BLaER1 (cell line): Measurements from ENCODE around the gene KIF25.

Experiments
- H3K27ac ChIP-seq: shearing (Covaris generic); formaldehyde crosslinking; 2 replicates; pipeline ENCODE4 v1.8.1; 2022
- H3K27me3 ChIP-seq: shearing (Covaris generic); formaldehyde crosslinking; 2 replicates; pipeline ENCODE4 v1.8.1; 2022
- H3K36me3 ChIP-seq: shearing (Covaris generic); formaldehyde crosslinking; 2 replicates; pipeline ENCODE4 v1.8.1; 2022
- H3K4me1 ChIP-seq: shearing (Covaris generic); formaldehyde crosslinking; 2 replicates; pipeline ENCODE4 v1.8.1; 2022
- H3K4me2 ChIP-seq: shearing (Covaris generic); formaldehyde crosslinking; 2 replicates; pipeline ENCODE4 v1.8.1; 2022
- H3K4me3 ChIP-seq: shearing (Covaris generic); formaldehyde crosslinking; 2 replicates; pipeline ENCODE4 v1.8.1; 2022
- H3K9ac ChIP-seq: shearing (Covaris generic); formaldehyde crosslinking; 2 replicates; pipeline ENCODE4 v1.8.1; 2022
- H3K9me3 ChIP-seq: shearing (Covaris generic); formaldehyde crosslinking; 2 replicates; pipeline ENCODE4 v1.8.1; 2022
- H4K20me1 ChIP-seq: shearing (Covaris generic); formaldehyde crosslinking; 2 replicates; pipeline ENCODE4 v1.8.1; 2022
- Cebpa-rat ChIP-seq: shearing (Covaris generic); IDR thresholded peaks from 2 replicates; pipeline ENCODE4 v1.8.1; 2022

Gene KIF25

DNA sequence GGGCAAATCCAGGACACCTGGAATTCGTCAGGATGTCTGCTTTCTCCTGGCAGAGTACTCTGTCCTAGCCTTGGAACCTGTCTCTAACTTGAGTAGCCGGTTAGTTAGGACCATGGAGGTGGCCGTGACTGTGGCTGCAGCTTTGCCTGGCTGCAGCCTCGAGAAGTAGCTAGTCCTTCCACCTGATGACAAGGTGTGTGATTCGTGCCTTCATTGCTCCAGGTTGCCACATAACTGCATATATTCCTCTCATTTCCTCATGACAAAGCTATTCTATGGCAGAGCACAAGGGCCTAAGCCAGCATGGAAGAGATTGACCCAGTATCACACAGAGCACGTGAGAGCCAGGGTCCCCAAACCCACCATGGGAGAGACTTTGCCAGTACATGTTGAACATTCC lies 39.8 kb upstream of the KIF25 start:
- no peak for TF ChIP-seq Cebpa-rat
- H3K4me1 ChIP-seq = peaks cover 88% of the 10 kb centered on the region
- no peaks in the 10 kb centered on the region for H3K9me3 ChIP-seq
- no peaks in the 10 kb centered on the region for H3K27me3 ChIP-seq
- peak overlapping the region; percentile 59 for H3K4me2 ChIP-seq
- H3K36me3 ChIP-seq = peaks cover 18% of the 10 kb centered on the region; the same call in 1 of the 2 replicates
- peak overlapping the region; percentile 4; the same call in 1 of the 2 replicates for H3K27ac ChIP-seq
- H4K20me1 ChIP-seq = no peaks in the 10 kb centered on the region
- H3K4me3 ChIP-seq = no peak overlapping the region
- H3K9ac ChIP-seq = no peak overlapping the region

GRCh38 chr6:167960579-167960978 lies 36.9 kb upstream of the KIF25 start:
- Histone ChIP-seq H3K9ac (no peak overlapping the region), H3K4me1 (peaks cover 96% of the 10 kb centered on the region), H3K27me3 (no peaks in the 10 kb centered on the region), H4K20me1 (no peaks in the 10 kb centered on the region), H3K27ac (no peak overlapping the region), H3K9me3 (no peaks in the 10 kb centered on the region), H3K4me3 (no peak overlapping the region), H3K36me3 (peaks cover 21% of the 10 kb centered on the region; the same call in 1 of the 2 replicates), H3K4me2 (peak overlapping the region; percentile 59)
- no peak for TF ChIP-seq Cebpa-rat

GRCh38 chr6:167962711-167963110 lies 34.8 kb upstream of the KIF25 start:
- Histone ChIP-seq H3K9me3 (peaks cover 3% of the 10 kb centered on the region; the same call in 1 of the 2 replicates), H3K4me3 (no peak overlapping the region), H3K27ac (peak overlapping the region; percentile 62), H3K4me2 (peak overlapping the region; percentile 76), H3K36me3 (peaks cover 29% of the 10 kb centered on the region), H3K27me3 (no peaks in the 10 kb centered on the region), H3K9ac (no peak overlapping the region), H3K4me1 (peaks cover 89% of the 10 kb centered on the region), H4K20me1 (no peaks in the 10 kb centered on the region)
- TF ChIP-seq Cebpa-rat = no peak

GRCh38 chr6:167963589-167964057 lies 33.8 kb upstream of the KIF25 start:
- H3K27me3 ChIP-seq = no peaks in the 10 kb centered on the region
- H3K9me3 ChIP-seq = peaks cover 4% of the 10 kb centered on the region; the same call in 1 of the 2 replicates
- H3K4me1 ChIP-seq = peaks cover 80% of the 10 kb centered on the region
- H3K4me3 ChIP-seq = no peak overlapping the region
- H4K20me1 ChIP-seq = no peaks in the 10 kb centered on the region
- H3K9ac ChIP-seq = peak overlapping the region; percentile 37; the same call in 1 of the 2 replicates
- H3K4me2 ChIP-seq = peak overlapping the region; percentile 76
- peak overlapping the region; percentile 62 for H3K27ac ChIP-seq
- peaks cover 37% of the 10 kb centered on the region for H3K36me3 ChIP-seq
- no peak for TF ChIP-seq Cebpa-rat

DNA sequence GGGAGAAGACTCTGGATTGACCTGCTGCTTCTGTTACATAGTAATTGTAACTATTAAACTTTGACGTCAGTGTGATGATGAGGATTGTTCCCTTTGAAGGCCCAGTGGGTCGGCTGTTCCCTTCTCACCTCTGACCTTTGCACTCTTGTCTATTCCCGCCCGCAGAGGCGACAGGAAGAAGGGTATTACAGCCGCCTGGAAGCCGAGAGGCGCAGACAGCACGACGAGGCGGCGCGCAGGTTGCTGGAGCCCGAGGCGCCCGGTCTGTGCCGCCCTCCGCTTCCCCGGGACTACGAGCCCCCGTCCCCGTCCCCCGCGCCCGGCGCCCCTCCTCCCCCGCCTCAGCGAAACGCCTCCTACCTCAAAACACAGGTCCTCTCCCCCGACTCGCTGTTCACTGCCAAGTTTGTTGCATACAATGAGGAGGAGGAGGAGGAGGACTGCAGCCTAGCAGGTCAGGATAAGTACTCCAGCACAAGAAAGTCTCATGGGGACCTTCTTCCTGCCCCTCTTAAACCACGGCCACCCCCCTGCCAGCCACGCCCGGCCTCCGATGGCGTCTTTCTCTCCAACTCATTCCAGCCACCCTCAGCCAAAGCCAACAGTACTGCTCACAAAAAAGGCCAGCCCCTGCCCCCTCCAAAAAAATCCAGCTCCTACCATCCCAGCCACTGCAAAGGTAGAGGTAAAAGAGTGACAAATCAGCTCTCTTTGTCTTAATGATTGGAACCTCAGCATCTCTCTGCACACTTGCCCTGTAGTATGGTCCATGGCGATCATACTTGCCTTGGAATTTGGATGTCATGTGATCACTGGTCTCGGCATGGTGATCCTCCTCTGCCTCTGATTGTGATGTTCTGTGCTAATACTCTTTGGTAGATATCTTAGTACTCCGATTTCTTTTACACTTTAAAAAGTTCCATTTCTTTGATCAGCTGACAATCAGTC lies 31.6 kb upstream of the KIF25 start:
- Histone ChIP-seq H3K27me3 (no peaks in the 10 kb centered on the region), H3K9ac (no peak overlapping the region), H3K36me3 (peaks cover 54% of the 10 kb centered on the region), H3K9me3 (peaks cover 4% of the 10 kb centered on the region; the same call in 1 of the 2 replicates), H3K4me1 (peaks cover 58% of the 10 kb centered on the region), H3K4me2 (peak overlapping the region; percentile 76), H4K20me1 (no peaks in the 10 kb centered on the region), H3K4me3 (no peak overlapping the region), H3K27ac (peak overlapping the region; percentile 40; the same call in 1 of the 2 replicates)
- no peak for TF ChIP-seq Cebpa-rat

DNA sequence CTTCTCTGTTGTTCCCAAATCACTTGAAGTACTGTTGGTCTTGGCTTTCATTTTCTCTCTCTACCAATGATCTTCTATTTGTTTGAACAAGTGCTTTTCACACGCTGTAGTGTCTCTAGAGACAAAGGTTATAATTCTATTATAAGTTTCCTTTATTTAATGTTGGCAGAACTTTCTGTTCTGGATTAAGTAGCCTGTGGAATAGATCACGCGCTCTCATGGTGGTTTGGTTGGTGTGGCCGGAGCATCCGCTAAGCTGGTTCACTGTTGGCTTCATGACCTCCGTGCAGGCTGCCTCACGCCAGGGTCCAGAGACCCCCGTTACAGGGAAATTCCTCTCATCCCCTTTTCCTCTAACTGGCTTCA lies 30.9 kb upstream of the KIF25 start:
- Histone ChIP-seq H4K20me1 (no peaks in the 10 kb centered on the region), H3K4me2 (no peak overlapping the region), H3K4me3 (no peak overlapping the region), H3K27ac (no peak overlapping the region), H3K9me3 (peaks cover 4% of the 10 kb centered on the region; the same call in 1 of the 2 replicates), H3K36me3 (peaks cover 58% of the 10 kb centered on the region), H3K9ac (no peak overlapping the region), H3K27me3 (no peaks in the 10 kb centered on the region), H3K4me1 (peaks cover 51% of the 10 kb centered on the region)
- TF ChIP-seq Cebpa-rat = no peak

DNA sequence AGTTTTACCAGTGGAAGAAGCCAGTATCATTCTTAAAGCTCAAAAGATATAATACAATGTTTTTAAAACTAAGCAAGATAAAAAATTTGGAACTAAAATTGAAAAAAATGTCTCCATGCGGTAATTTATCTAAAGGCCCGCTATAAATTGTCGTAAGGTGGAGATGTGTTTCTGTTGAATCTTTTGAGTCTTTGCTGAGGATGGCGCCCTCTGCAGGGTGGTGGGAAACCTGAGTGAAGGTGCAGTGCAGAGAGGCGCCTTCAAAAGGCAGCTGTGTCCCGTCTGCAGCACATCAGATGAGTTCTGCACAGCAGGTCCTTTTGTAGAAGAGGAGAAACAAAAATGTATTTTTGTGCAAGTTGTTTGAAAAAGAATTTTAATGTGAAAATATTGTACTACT lies 29.4 kb upstream of the KIF25 start:
- Histone ChIP-seq H3K27ac (no peak overlapping the region), H3K4me3 (no peak overlapping the region), H3K36me3 (peaks cover 66% of the 10 kb centered on the region), H3K4me2 (no peak overlapping the region), H3K27me3 (no peaks in the 10 kb centered on the region), H3K9ac (no peak overlapping the region), H3K9me3 (peaks cover 4% of the 10 kb centered on the region; the same call in 1 of the 2 replicates), H4K20me1 (no peaks in the 10 kb centered on the region), H3K4me1 (peaks cover 38% of the 10 kb centered on the region)
- TF ChIP-seq Cebpa-rat = no peak

DNA sequence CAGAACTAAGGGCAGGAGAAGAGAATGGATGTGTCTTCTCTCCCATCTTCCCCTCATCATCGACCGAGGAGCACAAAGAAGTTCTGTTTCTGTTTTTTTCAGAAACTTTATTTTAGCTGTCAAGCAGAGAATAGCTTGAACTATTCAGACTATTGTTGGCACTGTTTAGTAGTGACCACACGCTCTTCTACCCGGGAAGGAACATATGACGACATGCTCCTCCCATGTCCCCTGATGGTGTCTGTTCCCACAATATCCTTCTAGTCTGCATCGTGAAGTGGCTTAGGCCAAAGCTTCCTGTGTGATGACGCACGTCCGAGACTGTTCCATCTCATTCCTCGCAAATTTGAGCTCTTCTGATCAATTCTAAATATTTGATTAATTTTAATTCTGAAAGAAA lies 27.2 kb upstream of the KIF25 start:
- Histone ChIP-seq H3K9ac (no peak overlapping the region), H3K27ac (no peak overlapping the region), H3K4me1 (peaks cover 23% of the 10 kb centered on the region), H3K9me3 (peaks cover 4% of the 10 kb centered on the region; the same call in 1 of the 2 replicates), H4K20me1 (no peaks in the 10 kb centered on the region), H3K4me3 (no peak overlapping the region), H3K4me2 (no peak overlapping the region), H3K36me3 (peaks cover 66% of the 10 kb centered on the region), H3K27me3 (no peaks in the 10 kb centered on the region)
- TF ChIP-seq Cebpa-rat = no peak

DNA sequence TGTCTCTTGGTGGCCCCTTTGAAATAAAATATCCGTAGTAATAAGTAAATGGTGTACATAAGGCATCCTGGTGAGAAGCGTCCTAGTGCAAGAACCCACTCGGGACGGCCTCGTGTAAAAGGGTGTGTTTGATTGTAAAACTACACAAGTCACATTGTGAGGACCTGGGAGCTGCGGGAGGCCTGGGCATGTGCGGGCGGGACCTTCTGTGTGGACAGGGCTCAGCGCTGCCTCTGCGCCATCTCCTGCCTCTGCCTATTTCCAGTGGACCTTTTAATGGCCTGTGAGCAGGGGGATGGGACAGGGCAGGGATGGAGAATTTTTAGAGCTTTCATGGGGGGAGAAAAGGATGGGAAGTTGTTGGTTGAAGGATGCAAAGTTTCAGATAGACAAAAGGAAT lies 25.3 kb upstream of the KIF25 start:
- H3K36me3 ChIP-seq = peaks cover 63% of the 10 kb centered on the region
- peaks cover 4% of the 10 kb centered on the region; the same call in 1 of the 2 replicates for H3K9me3 ChIP-seq
- H3K4me3 ChIP-seq = no peak overlapping the region
- H3K4me1 ChIP-seq = peaks cover 8% of the 10 kb centered on the region
- H3K9ac ChIP-seq = no peak overlapping the region
- no peak for TF ChIP-seq Cebpa-rat
- H4K20me1 ChIP-seq = no peaks in the 10 kb centered on the region
- no peak overlapping the region for H3K4me2 ChIP-seq
- no peaks in the 10 kb centered on the region for H3K27me3 ChIP-seq
- no peak overlapping the region for H3K27ac ChIP-seq
